IMR-90 (cell line): ENCODE measurements around the gene NELFCD. TPM values are rescaled to one million over a fixed set of nuclear protein-coding genes. Genes with fewer than 3 reads are reported as not detected.
A peak's percentile ranks its signal among the peaks of the same experiment; 100 is the strongest.

Source experiments
- ATAC-seq: fragments of 200-7000 bp; cut with Tn5 transposase; 2 replicates; pipeline ENCODE4 v1.9.1; 2020; ENCODE audit warnings: low read depth, mild to moderate bottlenecking, moderate library complexity
- BruUV-seq: library from RNA; stranded (reverse); fragments of 400-500 nt; replicated peaks from 2 replicates; lab custom pipeline; 2021; lab: Mats Ljungman, UMichigan
- CTCF ChIA-PET: fragments of 300-600 bp; formaldehyde crosslinking; extraction: SDS; loops from one replicate; lab custom pipeline; 2021; ENCODE audit warnings: antibody characterized with exemption; lab: Yijun Ruan, JAX
- POLR2A ChIA-PET: fragments of 300-600 bp; sonication (Branson Sonifier 250); formaldehyde crosslinking; loops from one replicate; lab custom pipeline; 2022; ENCODE audit warnings: antibody characterized with exemption; ENCODE audit not compliant: unreplicated experiment; lab: Charles Lee
- DNase-seq: peaks from one replicate; pipeline ENCODE4 v3.0.0; 2013
- H2AFZ ChIP-seq: replicated peaks from 2 replicates; pipeline ENCODE3; 2013; ENCODE audit warnings: low read length, mild to moderate bottlenecking; ENCODE audit not compliant: poor library complexity
- H2AK5ac ChIP-seq: 2 replicates; pipeline ENCODE4 v1.6.1; 2013; ENCODE audit warnings: low read depth, low read length, inconsistent platforms
- H2AK9ac ChIP-seq: replicated peaks from 2 replicates; pipeline ENCODE3; 2013; ENCODE audit warnings: mild to moderate bottlenecking, low read depth, low read length, moderate library complexity; ENCODE audit not compliant: poor library complexity
- H2BK120ac ChIP-seq: 2 replicates; pipeline ENCODE4 v1.6.1; 2013; ENCODE audit warnings: low read depth, low read length, inconsistent platforms
- H2BK15ac ChIP-seq: 3 replicates; pipeline ENCODE4 v1.6.1; 2013; ENCODE audit warnings: low read depth, low read length, inconsistent platforms
- H2BK20ac ChIP-seq: 2 replicates; pipeline ENCODE4 v1.6.1; 2013; ENCODE audit warnings: low read depth, mild to moderate bottlenecking, inconsistent platforms, low read length, moderate library complexity
- H2BK5ac ChIP-seq: 2 replicates; pipeline ENCODE4 v1.6.1; 2013; ENCODE audit warnings: mild to moderate bottlenecking, low read depth, low read length, inconsistent platforms; ENCODE audit not compliant: poor library complexity, severe bottlenecking
- H3K14ac ChIP-seq: replicated peaks from 2 replicates; pipeline ENCODE4 v1.6.1; 2013; ENCODE audit warnings: low read depth, low read length, inconsistent platforms
- H3K18ac ChIP-seq: 2 replicates; pipeline ENCODE4 v1.6.1; 2013; ENCODE audit warnings: low read depth, low read length, control low read depth
- H3K23ac ChIP-seq: 2 replicates; pipeline ENCODE4 v1.6.1; 2013; ENCODE audit warnings: low read depth, low read length, inconsistent platforms
- H3K27ac ChIP-seq: 2 replicates; pipeline ENCODE4 v1.5.1; 2013; ENCODE audit warnings: mild to moderate bottlenecking, control low read depth, low read length; ENCODE audit not compliant: insufficient read depth
- H3K27me3 ChIP-seq: 2 replicates; pipeline ENCODE4 v1.6.1; 2013; ENCODE audit warnings: low read length; ENCODE audit not compliant: control insufficient read depth, insufficient read depth
- H3K36me3 ChIP-seq: 2 replicates; pipeline ENCODE4 v1.6.1; 2013; ENCODE audit warnings: low read length, mixed read lengths; ENCODE audit not compliant: control insufficient read depth, insufficient read depth
- H3K4ac ChIP-seq: 2 replicates; pipeline ENCODE4 v1.6.1; 2013; ENCODE audit warnings: low read depth, low read length, inconsistent platforms
- H3K4me1 ChIP-seq: 2 replicates; pipeline ENCODE4 v1.6.1; 2013; ENCODE audit warnings: low read length, mixed read lengths; ENCODE audit not compliant: control insufficient read depth, insufficient read depth
- H3K4me2 ChIP-seq: 2 replicates; pipeline ENCODE4 v1.6.1; 2013; ENCODE audit warnings: low read depth, mild to moderate bottlenecking, control low read depth, low read length, moderate library complexity
- H3K4me3 ChIP-seq: 2 replicates; pipeline ENCODE4 v1.5.1; 2013; ENCODE audit warnings: low read depth, mild to moderate bottlenecking, control low read depth, low read length, moderate library complexity; ENCODE audit not compliant: insufficient read depth
- H3K56ac ChIP-seq: 2 replicates; pipeline ENCODE4 v1.6.1; 2013; ENCODE audit warnings: low read length, inconsistent platforms; ENCODE audit not compliant: insufficient read depth; ENCODE audit errors: extremely low read depth
- H3K79me1 ChIP-seq, 2 experiments: 2 replicates each; pipeline ENCODE4 v1.6.1; 2013; ENCODE audit warnings: low read length in 2 of 2, inconsistent platforms in 1 of 2, low read depth in 1 of 2
- H3K9ac ChIP-seq: 2 replicates; pipeline ENCODE4 v1.6.1; 2013; ENCODE audit warnings: low read depth, low read length, control low read depth
- H3K9me1 ChIP-seq: 2 replicates; pipeline ENCODE4 v1.6.1; 2013; ENCODE audit warnings: low read length, inconsistent platforms; ENCODE audit not compliant: insufficient read depth
- H3K9me3 ChIP-seq: 2 replicates; pipeline ENCODE4 v1.6.1; 2013; ENCODE audit warnings: low read length; ENCODE audit not compliant: control insufficient read depth, insufficient read depth
- H4K20me1 ChIP-seq: 2 replicates; pipeline ENCODE4 v1.6.1; 2013; ENCODE audit warnings: low read length, inconsistent platforms; ENCODE audit not compliant: insufficient read depth
- H4K5ac ChIP-seq: 2 replicates; pipeline ENCODE4 v1.6.1; 2013; ENCODE audit warnings: mild to moderate bottlenecking, low read depth, low read length, control low read depth
- H4K8ac ChIP-seq, 2 experiments: 2 replicates each; pipeline ENCODE4 v1.6.1; 2013; ENCODE audit warnings: low read depth in 2 of 2, low read length in 2 of 2, control low read depth in 1 of 2, inconsistent platforms in 1 of 2
- H4K91ac ChIP-seq: 2 replicates; pipeline ENCODE4 v1.6.1; 2013; ENCODE audit warnings: low read depth, low read length, inconsistent platforms; ENCODE audit not compliant: insufficient read depth
- MAFK ChIP-seq: IDR thresholded peaks from 2 replicates; pipeline ENCODE4 v1.6.1; 2012; ENCODE audit warnings: low read depth, low read length, improper control_type of control experiment
- MXI1 ChIP-seq: IDR thresholded peaks from 2 replicates; pipeline ENCODE4 v1.6.1; 2012; ENCODE audit warnings: low read depth, mild to moderate bottlenecking, low read length, moderate library complexity, borderline replicate concordance
- dilution Hi-C: fragments of 300-500 bp; cut with HindIII; formaldehyde crosslinking; loops from one replicate; pipeline ENCODE4 v1.14.3; 2018; ENCODE audit warnings: low sequenced_read_pairs; ENCODE audit not compliant: unreplicated experiment
- in situ Hi-C: fragments of 300-500 bp; cut with MboI; formaldehyde crosslinking; loops from 3 replicates; pipeline ENCODE4 v1.14.3; 2019; ENCODE audit warnings: low sequenced_read_pairs, inconsistent platforms, mixed read lengths
- intact Hi-C: fragments of 100-400 bp; cut with micrococcal nuclease; formaldehyde crosslinking; loops from 2 replicates; pipeline ENCODE4 v1.10.0; 2022
- polyA plus RNA-seq, 3 experiments: library from polyadenylated mRNA; depleted of rRNA; stranded (reverse); fragments of >200 nt; gene quantifications; 2 replicates each; pipeline ENCODE4 v1.2.3, GENCODE V29; 2012; ENCODE audit warnings: low replicate concordance in 1 of 3
- total RNA-seq: library from RNA; depleted of rRNA; stranded (reverse); fragments of >200 nt; gene quantifications from 2 replicates; pipeline ENCODE4 v1.2.3, GENCODE V29; 2012

The NELFCD gene
- total and polyA plus RNA-seq, 2 of the 4 experiments (the other 2 are of a cell fraction) = 88.9 to 94.1 TPM

DNA sequence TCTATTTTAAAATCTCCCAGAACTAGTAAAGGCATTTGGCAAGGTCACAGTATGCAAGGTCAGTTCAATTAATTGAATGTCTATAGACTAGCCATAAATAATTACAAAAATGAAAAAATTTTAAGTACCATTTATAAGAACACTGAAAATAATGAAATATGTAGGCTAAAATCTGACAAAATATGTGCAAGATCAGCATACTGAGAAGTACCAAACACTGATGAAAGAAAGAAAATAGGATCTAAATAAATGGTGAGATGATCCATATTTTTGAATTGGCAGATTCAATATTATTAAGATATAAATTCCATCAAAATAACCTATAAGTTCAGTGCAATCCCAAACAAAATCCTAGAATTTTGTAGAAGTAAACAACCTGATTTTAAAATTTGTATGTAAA is 28.0 kb upstream of the NELFCD start:
- Histone ChIP-seq H3K56ac (no peak overlapping the region), H2BK15ac (no peak overlapping the region), H3K23ac (no peak overlapping the region), H3K4me2 (no peak overlapping the region), H3K27me3 (peaks cover 5% of the 10 kb centered on the region), H3K4me3 (no peak overlapping the region), H2AK9ac (no peak overlapping the region), H2BK120ac (no peak overlapping the region), H2BK5ac (no peak overlapping the region), H2AK5ac (no peak overlapping the region), H3K27ac (no peak overlapping the region), H3K36me3 (no peaks in the 10 kb centered on the region), H4K20me1 (no peaks in the 10 kb centered on the region), H3K79me1 (no peaks in the 10 kb centered on the region), H3K14ac (no peak overlapping the region), H3K4ac (no peak overlapping the region), H3K9ac (no peak overlapping the region), H4K8ac (no peak overlapping the region), H3K18ac (no peak overlapping the region), H3K9me1 (no peaks in the 10 kb centered on the region), H3K4me1 (no peaks in the 10 kb centered on the region), H2AFZ (no peak overlapping the region), H4K91ac (no peak overlapping the region), H4K5ac (no peak overlapping the region), H3K9me3 (no peaks in the 10 kb centered on the region), H2BK20ac (no peak overlapping the region)
- TF ChIP-seq MAFK = peak; percentile 64
- no peak for TF ChIP-seq MXI1
- intact Hi-C loops (no loop called here), in situ Hi-C loops (no loop called here), dilution Hi-C loops (no loop called here)
- CTCF ChIA-PET = no interaction called here
- POLR2A ChIA-PET = no interaction called here
- ATAC-seq (no peak), DNase-seq (no peak)
- BruUV-seq = no TSS peak
